ENCODE measurements around the gene PRKCI. TPM values are rescaled to one million over a fixed set of nuclear protein-coding genes. Genes with fewer than 3 reads are reported as not detected.

The PRKCI gene
- total and polyA plus RNA-seq, 9 of the 15 experiments (the other 6 are each of a cell fraction or from before 2014, with no cell fraction given): 10.5 to 43.2 (median 31.4) TPM

GRCh38 chr3:170258105-170258487 lies 35.9 kb downstream of the PRKCI start:
- POLR2A ChIA-PET: interaction anchor here (0.7 kb wide), 1 partner anchor 17 kb away, joined by 3 read pairs; no protein-coding TSS in a partner anchor
- DNase-seq (ENCODE audit: extremely low read depth in 1 of 4, low spot score in 3 of 4): no peak
- intact Hi-C loops (cut with micrococcal nuclease): no loop called here
- CTCF ChIA-PET (ENCODE audit: low intra/inter-chr PET ratio): interaction anchor here (0.6 kb wide), 1 partner anchor 971 kb away, joined by 3 read pairs; no protein-coding TSS in a partner anchor
- no peaks in the 10 kb centered on the region for H3K79me2 ChIP-seq (ENCODE audit: control insufficient read depth, insufficient read depth, low read length)
- H2AFZ ChIP-seq (ENCODE audit: low read depth, low read length): no peak overlapping the region
- 86% methylated on average over 3 of the region's 3 CpGs for WGBS (ENCODE audit: insufficient coverage, low coverage, missing lambda C conversion rate)
- H3K4me3 ChIP-seq: no peak overlapping the region
- H3K36me3 ChIP-seq (ENCODE audit: control insufficient read depth, insufficient read depth, low read length): peaks cover 32% of the 10 kb centered on the region
- H3K27ac ChIP-seq (ENCODE audit: extremely low read depth, low read depth, low read length): no peak overlapping the region
- H3K4me1 ChIP-seq (replicated peaks in 1 of 2; ENCODE audit: control insufficient read depth in 2 of 2, insufficient read depth in 2 of 2, low read length in 2 of 2): no peaks in the 10 kb centered on the region
- no peak for FAIRE-seq
- in situ Hi-C loops (cut with MboI): no loop called here
- H3K9ac ChIP-seq (ENCODE audit: insufficient read depth in 1 of 2, low read depth in 2 of 2, low read length in 2 of 2): no peak overlapping the region
- no peaks in the 10 kb centered on the region; the same call in 1 of the 2 replicates for H3K9me3 ChIP-seq (replicated peaks; ENCODE audit: control insufficient read depth, insufficient read depth, low read depth, low read length)
- no peaks in the 10 kb centered on the region for H4K20me1 ChIP-seq (replicated peaks; ENCODE audit: control insufficient read depth, insufficient read depth, low read length)
- no peaks in the 10 kb centered on the region for H3K27me3 ChIP-seq (ENCODE audit: control insufficient read depth in 2 of 2, insufficient read depth in 2 of 2, low read length in 2 of 2)
- H3K4me2 ChIP-seq (ENCODE audit: insufficient read depth, low read length): no peak overlapping the region
- ATAC-seq: no peak
- no peaks in the 10 kb centered on the region for H3K9me1 ChIP-seq (ENCODE audit: control insufficient read depth, insufficient read depth, low read length)
- BruUV-seq (replicated peaks): no TSS peak
- TF ChIP-seq, protein P1, sequence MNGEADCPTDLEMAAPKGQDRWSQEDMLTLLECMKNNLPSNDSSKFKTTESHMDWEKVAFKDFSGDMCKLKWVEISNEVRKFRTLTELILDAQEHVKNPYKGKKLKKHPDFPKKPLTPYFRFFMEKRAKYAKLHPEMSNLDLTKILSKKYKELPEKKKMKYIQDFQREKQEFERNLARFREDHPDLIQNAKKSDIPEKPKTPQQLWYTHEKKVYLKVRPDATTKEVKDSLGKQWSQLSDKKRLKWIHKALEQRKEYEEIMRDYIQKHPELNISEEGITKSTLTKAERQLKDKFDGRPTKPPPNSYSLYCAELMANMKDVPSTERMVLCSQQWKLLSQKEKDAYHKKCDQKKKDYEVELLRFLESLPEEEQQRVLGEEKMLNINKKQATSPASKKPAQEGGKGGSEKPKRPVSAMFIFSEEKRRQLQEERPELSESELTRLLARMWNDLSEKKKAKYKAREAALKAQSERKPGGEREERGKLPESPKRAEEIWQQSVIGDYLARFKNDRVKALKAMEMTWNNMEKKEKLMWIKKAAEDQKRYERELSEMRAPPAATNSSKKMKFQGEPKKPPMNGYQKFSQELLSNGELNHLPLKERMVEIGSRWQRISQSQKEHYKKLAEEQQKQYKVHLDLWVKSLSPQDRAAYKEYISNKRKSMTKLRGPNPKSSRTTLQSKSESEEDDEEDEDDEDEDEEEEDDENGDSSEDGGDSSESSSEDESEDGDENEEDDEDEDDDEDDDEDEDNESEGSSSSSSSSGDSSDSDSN (IDR thresholded peaks at IDR 0.05; ENCODE audit: borderline replicate concordance in 1 of 2, low read depth in 2 of 2, low read length in 2 of 2): no peak
- TF ChIP-seq JUND (IDR thresholded peaks at IDR 0.05; ENCODE audit: borderline replicate concordance, low read depth, low read length) (no peak), JUND (tag; IDR thresholded peaks at IDR 0.05; ENCODE audit: borderline replicate concordance, low read depth, low read length) (no peak), ZHX1 (conservative IDR thresholded peaks at IDR 0.05; ENCODE audit: low read length) (no peak), ZNF253 (CRISPR knock-in tag; conservative IDR thresholded peaks at IDR 0.05) (no peak), DMBX1 (CRISPR knock-in tag; IDR thresholded peaks at IDR 0.05; ENCODE audit: borderline replicate concordance) (no peak), KAT2B (IDR thresholded peaks at IDR 0.05; ENCODE audit: low read depth, low read length) (no peak), RBM22 (IDR thresholded peaks at IDR 0.05; ENCODE audit: low read depth, low read length, poor library complexity, severe bottlenecking) (no peak), TFAM (CRISPR knock-in tag; conservative IDR thresholded peaks at IDR 0.05) (no peak), BRD4 (IDR thresholded peaks at IDR 0.05) (no peak), PHTF2 (CRISPR knock-in tag; IDR thresholded peaks at IDR 0.05) (no peak), MCM2 (IDR thresholded peaks at IDR 0.05; ENCODE audit: low read depth) (no peak)
- TF ChIP-seq, protein P2, sequence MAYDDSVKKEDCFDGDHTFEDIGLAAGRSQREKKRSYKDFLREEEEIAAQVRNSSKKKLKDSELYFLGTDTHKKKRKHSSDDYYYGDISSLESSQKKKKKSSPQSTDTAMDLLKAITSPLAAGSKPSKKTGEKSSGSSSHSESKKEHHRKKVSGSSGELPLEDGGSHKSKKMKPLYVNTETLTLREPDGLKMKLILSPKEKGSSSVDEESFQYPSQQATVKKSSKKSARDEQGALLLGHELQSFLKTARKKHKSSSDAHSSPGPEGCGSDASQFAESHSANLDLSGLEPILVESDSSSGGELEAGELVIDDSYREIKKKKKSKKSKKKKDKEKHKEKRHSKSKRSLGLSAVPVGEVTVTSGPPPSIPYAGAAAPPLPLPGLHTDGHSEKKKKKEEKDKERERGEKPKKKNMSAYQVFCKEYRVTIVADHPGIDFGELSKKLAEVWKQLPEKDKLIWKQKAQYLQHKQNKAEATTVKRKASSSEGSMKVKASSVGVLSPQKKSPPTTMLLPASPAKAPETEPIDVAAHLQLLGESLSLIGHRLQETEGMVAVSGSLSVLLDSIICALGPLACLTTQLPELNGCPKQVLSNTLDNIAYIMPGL (CRISPR knock-in tag; IDR thresholded peaks at IDR 0.05): no peak

Data from K562 (cell line).